Hematopoietic multipotent progenitor cell treated with erythropoietin and hydrocortisone succinate and interleukin-3 and kit ligand, for 15 days (in vitro differentiated cells): ENCODE results near the gene NAA25.
"Not testable (repeated sequence)": the region's sequence is repeated elsewhere in the genome, so short reads cannot be mapped to it uniquely, and the experiment has no call there.

Source experiments
- DNase-seq: peaks from one replicate; pipeline ENCODE4 v3.0.0-alpha.2; 2015; ENCODE audit warnings: low spot score

NAA25 gene

DNA sequence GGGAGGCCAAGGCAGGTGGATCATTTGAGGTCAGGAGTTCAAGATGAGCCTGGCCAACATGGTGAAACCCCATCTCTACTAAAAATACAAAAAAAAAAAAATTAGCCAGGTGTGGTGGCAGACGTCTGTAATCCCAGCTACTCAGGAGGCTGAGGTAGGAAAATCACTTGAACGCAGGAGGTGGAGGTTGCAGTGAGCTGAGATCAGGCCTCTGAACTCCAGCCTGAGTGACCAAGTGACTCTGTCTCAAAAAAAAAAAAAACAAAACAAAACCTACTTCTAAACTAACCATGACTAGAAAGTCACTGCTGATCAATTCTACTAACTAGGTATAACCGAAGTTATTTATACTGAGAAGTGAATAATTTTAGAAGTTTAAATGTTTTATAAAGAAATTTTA is 99.0 kb downstream of the NAA25 start:
- not testable (repeated sequence) for DNase-seq

DNA sequence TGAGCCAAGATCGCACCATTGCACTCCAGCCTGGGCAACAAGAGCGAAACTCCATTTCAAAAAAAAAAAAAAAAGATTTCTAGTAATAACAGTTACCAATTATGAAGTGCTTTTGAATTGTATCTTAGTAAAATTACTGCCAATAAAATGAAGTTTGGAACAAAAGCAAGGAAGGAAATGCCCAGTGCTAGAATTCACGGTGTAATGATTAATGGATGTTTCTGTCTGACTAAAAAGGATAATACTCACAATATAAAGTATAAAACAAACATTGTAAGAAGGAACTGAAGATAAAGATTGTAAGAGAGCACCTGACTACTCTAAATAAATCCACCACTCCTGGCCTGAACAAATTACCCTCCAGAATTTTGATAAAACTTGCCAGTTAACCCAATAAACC is 99.7 kb downstream of the NAA25 start:
- DNase-seq = no peak

DNA sequence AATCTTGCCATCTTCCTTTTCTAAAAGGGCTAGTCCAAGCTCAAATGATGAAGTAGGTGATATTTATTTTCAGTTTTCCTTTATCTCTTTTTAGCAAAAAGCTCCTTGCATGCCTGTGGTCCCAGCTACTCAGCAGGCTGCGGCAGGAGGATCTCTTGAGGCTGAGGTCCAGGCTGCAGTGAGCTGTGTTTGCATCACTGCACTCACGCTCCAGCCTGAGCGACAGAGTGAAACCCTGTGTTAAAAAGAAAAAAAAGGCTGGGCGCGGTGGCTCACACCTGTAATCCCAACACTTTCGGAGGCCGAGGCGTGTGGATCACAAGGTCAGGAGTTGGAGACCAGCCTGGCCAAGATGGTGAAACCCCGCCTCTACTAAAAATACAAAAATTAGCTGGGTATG is 100.6 kb downstream of the NAA25 start:
- DNase-seq = no peak

DNA sequence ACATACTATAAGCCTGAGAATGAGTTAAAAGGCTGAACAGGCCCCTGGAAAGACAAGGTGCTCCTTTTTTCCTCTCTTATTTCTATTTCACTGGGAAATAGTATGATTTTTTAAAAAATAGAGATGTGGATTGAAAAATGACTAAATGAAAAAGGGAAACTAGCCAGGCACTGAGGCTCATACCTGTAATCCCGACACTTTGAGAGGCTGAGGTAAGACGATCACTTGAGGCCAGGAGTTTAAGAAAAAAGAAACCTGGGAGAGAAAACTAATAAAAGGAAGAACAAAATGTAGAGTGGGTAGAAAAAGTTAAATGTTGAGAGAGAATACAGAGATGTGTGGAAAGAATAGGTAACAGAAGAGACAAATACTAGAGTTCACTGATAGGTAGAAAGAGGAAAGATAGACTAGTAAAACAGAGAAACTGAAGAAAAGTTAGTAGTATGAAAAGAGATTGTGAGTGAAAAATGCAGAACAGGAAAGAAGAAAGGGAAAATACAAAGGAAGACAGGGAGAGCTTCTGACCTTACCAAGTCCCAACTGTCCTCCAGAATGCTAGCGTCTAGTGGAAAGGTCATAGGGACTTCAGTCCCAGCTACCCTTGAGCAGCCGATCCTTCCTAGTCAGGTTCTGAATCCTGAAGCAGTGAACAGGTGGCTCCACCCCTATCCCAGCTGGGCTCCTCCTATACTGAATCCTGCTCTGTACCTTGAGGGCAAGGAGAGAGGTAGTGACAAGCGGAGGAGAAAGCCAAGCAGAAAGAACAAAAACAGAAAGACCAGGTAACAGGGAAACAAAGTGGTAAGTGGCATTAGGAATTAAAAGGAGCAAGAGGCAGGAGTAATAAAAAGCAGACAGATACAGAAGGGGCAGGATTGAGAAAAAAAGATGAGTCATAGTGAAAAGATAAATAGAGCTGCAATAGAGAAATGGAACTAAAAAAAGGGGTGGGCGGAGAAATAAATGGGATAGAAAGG is 102.9 kb downstream of the NAA25 start:
- peak; percentile 50 for DNase-seq

DNA sequence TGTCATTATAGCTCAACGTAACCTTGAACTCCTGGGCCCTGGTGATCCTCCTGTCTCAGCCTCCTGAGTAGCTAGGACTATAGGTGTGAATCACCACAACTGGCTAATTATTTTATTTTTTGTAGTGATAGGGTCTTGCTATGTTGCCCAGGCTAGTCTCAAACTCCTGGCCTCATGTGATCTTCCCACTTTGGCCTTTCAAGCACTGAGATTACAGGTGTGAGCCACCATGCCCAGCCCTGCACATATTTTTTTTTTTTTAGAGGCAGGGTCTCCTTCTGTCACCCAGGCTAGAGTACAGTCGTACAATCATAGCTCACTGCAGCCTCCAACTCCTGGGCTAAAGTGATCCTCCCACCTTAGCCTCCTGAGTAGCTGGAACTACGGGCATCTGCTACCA is 104.5 kb downstream of the NAA25 start:
- DNase-seq = no peak

DNA sequence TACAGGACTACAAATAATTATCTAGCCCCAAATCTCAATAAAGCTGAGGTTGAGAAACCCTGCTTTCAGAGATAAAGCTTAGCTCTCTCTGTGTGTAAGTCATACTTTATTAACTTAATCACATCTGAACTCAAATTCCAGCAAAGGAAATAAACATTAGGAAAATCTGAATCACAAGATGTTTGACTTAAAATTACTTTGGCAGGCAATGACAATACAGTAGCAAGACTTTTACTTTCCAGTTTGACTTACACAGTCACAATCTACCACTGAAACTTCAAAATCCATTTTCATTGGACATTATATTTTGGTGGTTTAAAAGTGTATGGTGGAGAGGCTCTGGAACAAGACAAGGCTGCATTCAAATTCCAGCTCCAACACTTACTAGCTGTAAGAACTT is 107.0 kb downstream of the NAA25 start:
- DNase-seq = no peak

DNA sequence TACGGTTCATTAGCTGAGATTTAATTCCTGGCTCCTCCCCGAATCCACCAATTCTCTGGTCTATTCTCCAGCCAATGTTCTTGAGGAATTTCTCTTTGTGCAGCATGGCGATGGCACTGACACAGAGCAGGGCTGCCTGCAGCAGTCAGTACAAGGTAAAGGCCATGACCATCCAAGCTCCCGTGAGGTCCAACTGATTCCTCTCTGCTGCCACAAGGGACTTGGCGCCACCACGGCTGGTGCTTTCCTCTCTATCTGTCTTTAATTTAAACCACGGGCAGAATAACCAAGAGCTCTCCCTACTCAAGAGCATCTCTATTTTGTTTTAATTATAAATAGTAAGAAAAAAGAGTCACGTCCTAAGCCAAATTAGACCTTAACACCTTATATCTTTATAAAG is 107.8 kb downstream of the NAA25 start:
- DNase-seq = no peak

DNA sequence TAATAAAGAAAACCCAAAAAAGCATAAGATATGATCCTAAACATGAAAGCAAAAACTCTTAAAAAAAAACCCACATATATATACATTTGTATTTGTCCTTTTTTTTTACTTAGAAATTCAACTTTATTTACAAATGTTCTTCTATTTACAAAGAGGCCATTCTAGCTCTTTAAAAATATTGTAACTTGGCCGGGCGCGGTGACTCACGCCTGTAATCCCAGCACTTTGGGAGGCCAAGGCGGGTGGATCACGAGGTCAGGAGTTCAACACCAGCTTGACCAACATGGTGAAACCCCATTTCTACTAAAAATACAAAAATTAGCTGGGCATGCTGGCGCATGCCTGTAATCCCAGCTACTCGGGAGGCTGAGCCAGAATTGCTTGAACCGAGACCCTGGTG is 109.5 kb downstream of the NAA25 start:
- DNase-seq = not testable (repeated sequence)

DNA sequence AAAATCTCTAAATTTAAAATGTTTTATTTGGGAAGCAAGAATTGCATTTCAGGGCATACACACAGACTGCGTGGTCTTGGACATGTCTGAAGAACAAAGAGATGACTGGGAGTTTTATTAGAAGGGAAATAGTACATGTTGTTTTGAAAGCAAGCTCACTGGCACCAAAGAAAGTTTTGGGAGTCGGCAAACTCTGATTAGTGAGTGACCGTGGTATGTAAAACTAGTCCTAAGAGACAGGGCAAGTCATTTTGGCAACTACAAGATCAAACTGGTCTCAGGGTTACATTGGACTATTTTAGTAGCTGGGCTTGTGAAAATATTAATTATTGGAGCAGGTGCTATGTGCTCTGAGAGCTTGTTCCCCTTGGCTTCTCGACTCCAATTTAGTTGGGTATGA is 110.6 kb downstream of the NAA25 start:
- DNase-seq = no peak

DNA sequence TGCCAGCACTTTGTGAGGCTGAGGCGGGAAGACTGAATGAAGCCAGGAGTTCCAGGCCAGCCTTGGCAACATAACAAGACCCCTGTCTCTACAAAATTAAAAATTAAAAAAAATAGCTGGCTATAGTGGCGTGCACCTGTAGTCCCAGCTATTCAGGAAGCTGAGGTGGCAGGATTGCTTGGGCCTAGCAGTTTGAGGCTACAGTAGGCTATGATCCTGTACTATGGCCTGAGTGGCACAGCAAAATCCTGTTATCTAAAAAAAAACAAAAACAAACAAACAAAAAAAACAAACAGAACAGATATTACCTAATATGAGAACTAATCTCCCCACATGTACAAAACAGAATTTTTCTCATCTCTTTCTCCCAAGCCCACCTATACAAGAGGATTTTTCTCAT is 111.3 kb downstream of the NAA25 start:
- no peak for DNase-seq

DNA sequence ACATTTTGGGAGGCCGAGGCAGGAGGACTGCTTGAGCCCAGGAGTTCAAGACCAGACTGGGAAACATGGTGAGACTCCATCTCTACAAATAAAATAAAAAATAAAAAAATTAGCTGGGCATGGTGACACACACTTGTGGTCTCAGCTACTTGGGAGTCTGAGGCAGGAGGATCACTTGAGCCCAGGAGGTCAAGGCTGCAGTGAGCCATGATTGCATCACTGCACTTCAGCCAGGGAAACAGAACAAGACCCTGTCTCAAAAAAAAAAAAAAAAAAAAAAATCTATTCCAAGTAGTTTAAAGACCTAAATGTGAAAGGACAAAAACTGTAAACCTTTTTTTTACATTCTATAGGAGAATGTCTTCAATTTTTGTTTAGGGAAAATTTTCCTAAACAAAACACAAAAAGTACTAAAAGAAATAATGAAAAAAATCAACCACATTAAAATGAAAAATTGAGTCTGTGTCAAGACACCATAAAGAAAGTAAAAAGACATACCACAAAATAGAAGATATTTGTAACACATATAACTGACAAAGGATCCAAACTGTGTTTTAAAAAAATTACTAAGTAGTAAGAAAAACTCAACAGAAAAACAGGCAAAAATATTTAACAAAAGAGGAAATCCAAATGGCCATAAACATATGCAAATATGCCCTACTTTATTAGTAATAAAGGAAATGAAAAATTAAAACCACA is 112.7 kb downstream of the NAA25 start:
- DNase-seq = no peak

DNA sequence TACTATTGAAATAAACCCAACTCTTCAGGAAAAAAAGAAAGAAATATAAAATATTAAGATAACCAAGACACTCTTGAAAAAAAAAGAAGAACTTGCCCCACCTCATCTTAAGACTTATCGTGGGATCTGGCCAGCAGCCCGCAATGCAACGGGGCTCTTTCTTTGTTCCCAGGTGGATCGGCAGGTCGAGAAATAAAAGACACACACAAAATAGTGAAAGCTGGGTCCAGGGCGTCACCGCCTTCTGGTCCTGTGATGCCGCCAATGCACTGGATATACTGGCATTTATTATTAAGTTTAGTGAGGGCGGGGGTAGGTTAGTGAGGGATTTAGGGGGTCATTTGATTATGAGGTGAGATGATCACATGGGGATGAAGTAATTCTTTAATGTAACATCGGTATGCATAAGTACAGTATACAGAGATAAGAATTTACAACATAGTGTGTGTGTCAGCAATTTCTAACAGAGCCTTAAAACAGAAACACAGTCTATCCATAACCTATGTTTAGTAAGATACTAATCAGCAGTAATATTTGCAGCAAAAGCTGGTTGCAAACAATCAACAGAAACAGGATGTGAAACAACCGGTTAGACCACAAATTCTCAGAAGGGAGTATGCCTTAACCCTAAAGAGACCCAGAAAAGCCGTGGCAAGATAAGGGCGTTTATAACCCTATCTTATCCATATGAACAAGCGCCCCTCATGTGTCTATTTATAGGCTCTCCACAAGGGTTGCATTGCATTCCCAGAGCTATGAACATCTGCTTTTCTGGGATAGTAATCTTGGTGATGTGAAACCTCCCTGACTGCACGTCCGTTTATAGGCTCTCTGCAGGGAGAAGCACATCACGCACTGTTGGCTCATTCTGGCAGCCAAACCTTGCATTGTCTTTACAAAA is 114.1 kb downstream of the NAA25 start:
- DNase-seq = peak; percentile 39

DNA sequence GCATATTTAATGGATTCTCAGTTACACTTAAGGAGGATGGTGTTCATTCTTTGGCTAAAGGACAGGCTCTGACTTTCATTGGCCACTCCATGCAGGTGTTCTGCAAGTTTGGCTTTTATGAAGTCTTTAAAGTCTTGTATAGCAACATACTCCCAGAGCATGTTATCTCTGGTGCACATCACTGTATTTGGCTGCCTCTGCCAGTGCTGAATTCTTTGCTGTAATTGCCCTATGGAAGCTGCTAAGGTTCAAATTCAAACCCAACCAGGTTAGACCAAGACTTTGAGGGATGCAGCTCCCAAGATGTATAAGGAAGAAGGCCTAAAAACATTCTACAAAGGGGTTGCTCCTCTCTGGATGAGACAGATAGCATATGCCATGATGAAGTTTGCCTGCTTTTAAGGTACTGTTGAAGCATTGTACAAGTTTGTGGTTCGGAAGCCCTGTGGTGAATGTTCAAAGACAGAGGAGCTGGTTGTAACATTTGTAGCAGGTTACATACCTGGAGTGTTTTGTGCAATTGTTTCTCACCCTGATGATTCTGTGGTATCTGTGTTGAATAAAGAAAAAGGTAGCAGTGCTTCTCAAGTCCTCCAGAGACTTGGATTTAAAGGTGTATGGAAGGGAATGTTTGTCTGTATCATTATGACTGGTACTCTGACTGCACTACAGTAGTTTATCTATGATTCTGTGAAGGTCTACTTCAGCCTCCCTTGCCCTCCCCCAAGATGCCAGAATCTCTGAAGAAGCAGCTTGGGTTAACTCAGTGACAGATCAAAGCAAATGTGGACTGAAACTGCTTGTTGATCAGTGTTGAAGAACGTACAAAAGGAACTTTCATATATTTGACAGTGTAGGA is 115.1 kb downstream of the NAA25 start:
- no peak for DNase-seq

DNA sequence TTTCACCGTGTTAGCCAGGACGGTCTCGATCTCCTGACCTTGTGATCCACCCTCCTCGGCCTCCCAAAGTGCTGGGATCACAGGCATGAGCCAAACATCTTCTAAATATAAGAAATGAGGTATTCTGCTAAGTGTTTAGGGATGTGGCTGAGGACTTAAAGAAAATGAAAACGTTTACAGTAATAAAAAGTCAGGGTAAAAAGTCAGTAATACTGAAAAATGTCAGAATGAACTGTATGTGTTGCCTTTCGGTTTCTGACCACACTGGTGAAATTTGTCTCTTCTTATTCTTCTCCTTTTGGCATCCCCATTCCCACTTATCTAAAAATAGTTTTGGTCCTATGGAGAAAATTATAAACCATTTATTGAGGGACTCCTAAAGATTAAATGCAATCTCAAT is 116.1 kb downstream of the NAA25 start:
- no peak for DNase-seq

DNA sequence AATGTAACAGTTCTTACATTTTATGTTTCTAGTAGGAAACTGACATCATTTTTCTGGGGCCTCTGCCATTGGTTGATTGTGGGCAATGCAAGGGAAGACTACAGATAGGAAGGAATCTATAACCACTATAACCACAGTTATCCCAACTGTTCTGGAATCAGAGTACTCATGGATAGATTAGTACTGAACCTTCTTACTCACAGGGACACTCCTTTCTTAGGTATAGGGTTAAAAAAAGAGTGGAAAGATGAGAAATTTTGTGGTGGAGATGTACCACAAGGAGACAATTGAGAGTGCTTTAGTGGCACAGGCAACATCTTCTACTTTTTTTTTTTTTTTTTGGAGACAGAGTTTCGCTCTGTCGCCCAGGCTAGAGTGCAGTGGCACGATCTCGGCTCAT is 116.6 kb downstream of the NAA25 start:
- DNase-seq = no peak

DNA sequence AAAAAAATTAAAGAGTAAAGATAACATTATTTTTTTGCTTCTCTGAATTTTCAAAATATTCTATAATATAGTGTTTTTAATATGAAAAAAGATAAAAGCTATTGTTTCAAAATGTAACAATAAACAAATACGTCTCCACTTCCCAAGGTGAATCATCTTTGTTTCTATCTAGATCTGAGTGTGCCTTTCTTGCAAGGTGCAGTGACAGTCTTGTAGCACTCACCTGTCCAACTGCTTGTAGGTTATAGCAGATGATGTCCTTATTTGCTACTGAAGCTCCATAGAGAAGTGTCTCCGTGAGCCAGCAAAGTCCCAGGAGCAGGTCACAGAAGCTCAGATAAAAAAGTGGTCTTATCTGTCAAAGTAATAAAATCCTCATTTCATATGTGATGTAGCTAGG is 117.0 kb downstream of the NAA25 start:
- DNase-seq = no peak

DNA sequence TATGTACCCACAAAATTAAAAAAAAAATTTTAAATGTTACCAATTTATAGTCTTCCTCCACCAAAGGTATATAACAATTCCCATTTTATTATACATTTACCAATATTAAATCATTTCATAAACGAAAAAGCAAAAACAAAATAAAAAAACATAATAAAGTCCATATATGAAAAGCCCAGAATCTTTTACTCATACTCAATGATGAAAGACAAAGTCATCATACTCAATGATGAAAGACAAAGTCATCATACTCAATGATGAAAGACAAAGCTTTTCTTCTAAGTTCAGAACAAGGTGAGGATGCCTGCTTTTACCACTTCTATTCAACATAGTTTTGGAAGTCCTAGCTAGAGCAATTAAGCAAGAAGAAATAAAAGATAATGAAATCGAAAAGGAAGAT is 123.8 kb downstream of the NAA25 start:
- DNase-seq = no peak

DNA sequence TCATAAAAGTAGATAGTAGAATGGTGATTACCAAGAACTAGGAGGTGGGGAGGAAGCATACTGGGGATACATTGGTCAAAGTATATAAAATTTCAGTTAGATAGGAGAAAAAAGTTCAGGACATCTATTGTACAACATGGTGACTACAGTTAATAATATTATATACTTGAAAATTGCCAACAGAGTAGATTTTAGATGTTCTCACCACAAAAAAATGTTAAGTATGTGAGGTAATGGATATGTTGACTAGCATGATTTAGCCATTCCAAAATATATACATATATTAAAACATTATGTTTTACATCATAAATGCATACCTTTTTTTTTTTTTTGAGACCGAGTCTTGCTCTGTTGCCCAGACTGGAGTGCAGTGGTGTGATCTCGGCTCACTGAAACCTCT is 126.6 kb downstream of the NAA25 start:
- DNase-seq = no peak

DNA sequence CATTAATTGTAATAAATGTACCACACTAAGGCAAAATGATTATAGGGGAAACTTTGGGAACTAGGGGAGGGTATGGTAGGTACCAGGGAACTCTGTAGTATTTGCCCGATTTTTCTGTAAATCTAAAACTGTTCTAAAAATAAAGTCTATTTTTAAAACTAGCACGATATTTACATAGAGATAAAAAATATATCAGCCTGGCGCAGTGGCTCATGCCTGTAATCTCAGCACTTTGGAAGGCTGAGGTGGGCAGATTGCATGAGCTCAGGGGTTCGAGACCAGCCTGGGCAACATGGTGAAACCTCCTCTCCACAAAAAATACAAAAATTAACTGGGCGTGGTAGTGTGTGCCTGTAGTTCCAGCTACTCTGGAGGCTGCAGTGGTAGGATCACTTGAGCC is 128.0 kb downstream of the NAA25 start:
- no peak for DNase-seq

DNA sequence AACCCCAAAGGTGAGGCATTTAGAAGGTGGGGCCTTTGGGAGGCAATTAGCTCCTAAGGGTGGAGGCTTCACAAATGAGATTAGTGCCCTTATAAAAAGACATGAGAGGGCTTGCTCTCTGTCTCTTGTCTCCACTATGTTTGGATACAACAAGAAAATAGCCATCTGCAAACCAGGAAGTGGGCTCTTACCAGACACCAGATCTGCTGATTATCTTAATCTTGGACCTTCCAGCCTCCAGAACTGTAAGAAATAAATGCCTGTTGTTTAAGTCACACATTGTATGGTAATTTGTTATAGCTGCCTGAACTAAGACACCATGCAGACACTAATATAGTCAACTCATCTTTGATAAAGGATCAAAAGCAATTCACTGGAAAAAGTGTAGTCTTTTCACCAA is 130.0 kb downstream of the NAA25 start:
- DNase-seq = no peak

DNA sequence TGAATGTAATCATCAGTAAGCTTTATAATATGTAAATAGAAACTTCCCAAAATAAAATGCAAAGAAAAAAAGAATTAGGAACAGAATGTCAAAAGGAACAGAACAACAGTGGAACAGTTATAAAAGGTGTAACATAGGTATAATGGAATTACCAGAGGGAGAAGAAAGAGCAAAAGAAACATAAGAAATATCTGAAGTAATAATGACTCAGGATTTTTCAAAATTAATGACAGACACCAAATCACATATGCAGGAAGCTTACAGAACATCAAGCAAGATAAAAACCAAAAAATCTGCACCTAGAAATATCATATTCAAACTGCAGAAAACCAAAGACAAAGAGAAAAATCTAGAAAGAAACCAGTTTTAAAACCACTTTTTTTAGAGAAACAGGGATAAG is 131.7 kb downstream of the NAA25 start:
- DNase-seq = no peak
